Measurements from ENCODE around the gene IFI27. TPM values are rescaled to one million over a fixed set of nuclear protein-coding genes. Genes with fewer than 3 reads are reported as not detected.

IFI27 gene
- total and polyA plus RNA-seq, 2 of the 8 experiments (the other 6 are each of a cell fraction or from before 2014, with no cell fraction given) = 0.76 to 2.2 TPM

DNA sequence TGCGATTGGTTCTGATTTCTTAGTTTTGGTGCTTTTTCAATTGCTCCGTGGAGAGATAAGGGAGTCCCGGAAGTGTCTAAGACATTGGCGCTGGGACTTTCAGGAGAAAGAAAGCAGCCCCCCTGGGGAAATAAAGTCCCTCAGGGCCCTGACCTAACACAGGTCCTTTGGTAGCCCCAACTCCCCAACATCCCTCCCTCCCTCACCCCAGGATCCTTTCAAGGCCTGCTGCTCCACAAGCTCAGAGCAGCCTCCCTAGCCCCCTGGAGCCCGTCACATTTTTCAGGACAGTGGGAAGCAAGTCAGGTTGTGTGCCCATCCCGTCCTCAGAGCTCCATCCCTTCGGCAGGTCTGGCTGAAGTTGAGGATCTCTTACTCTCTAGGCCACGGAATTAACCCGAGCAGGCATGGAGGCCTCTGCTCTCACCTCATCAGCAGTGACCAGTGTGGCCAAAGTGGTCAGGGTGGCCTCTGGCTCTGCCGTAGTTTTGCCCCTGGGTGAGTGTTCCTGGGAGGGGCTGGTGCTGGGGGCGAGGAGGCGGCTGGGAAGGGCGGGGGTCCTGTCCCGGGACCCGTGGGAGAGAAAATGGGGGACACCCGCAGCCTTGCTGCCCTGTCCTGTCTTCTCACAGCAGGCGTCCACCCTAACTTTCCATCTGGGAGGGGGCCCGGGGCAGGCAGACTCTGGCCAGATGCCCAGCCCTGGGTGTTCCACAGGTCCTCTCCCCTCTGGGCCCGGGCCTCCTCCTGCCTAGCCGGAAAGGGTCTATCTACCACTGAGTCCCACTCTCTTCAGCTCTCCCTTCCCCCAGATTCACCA is 950 bp downstream of the IFI27 start:
- Histone ChIP-seq H2BK12ac (ENCODE audit: low read depth, low read length) (no peak overlapping the region), H2BK5ac (ENCODE audit: low read depth, low read length) (no peak overlapping the region), H3K4ac (replicated peaks; ENCODE audit: insufficient read length, low read depth, low read length) (no peak overlapping the region), H4K8ac (ENCODE audit: extremely low read depth, insufficient read depth, low read length) (no peak overlapping the region), H2BK15ac (ENCODE audit: low read length) (no peak overlapping the region), H3K14ac (ENCODE audit: insufficient read length) (no peak overlapping the region), H4K91ac (replicated peaks; ENCODE audit: insufficient read length, low read length) (no peak overlapping the region), H2AK5ac (ENCODE audit: low read depth, low read length) (no peak overlapping the region), H3K79me2 (ENCODE audit: control insufficient read depth in 1 of 2, insufficient read depth in 2 of 2, low read length in 2 of 2) (no peaks in the 10 kb centered on the region), H3K4me3 (ENCODE audit: extremely low read depth in 1 of 4, insufficient read depth in 2 of 4, low read depth in 3 of 4, low read length in 4 of 4) (no peak overlapping the region), H2AFZ (ENCODE audit: low read length) (no peak overlapping the region), H3K4me1 (replicated peaks in 1 of 4; ENCODE audit: control insufficient read depth in 3 of 4, insufficient read depth in 4 of 4, low read length in 3 of 4) (peaks cover 0 to 5% (median under 1%) of the 10 kb centered on the region in 4 experiments; a peak in 2 of 7 replicates), H2BK120ac (replicated peaks; ENCODE audit: low read depth, low read length) (no peak overlapping the region), H3K36me3 (ENCODE audit: control insufficient read depth in 2 of 4, insufficient read depth in 4 of 4, low read length in 3 of 4) (no peaks in the 10 kb centered on the region), H3K23ac (ENCODE audit: insufficient read length) (no peak overlapping the region), H3K4me2 (ENCODE audit: insufficient read depth in 1 of 2, low read depth in 2 of 2, low read length in 2 of 2) (no peak overlapping the region), H3K23me2 (ENCODE audit: low read depth, low read length) (no peaks in the 10 kb centered on the region), H3K79me1 (ENCODE audit: low read depth, low read length) (no peaks in the 10 kb centered on the region), H3K18ac (ENCODE audit: extremely low read depth, low read length) (no peak overlapping the region), H4K5ac (ENCODE audit: insufficient read length, low read depth, low read length) (no peak overlapping the region), H3K27ac (ENCODE audit: low read depth, low read length) (no peak overlapping the region), H3K9me3 (ENCODE audit: insufficient read depth in 2 of 2, low read depth in 1 of 2, low read length in 1 of 2) (no peaks in the 10 kb centered on the region), H3K9ac (replicated peaks in 1 of 4; ENCODE audit: extremely low read depth in 1 of 4, low read depth in 3 of 4, low read length in 3 of 4) (no peak overlapping the region), H4K20me1 (replicated peaks in 1 of 2; ENCODE audit: control insufficient read depth in 1 of 2, insufficient read depth in 2 of 2, low read length in 2 of 2) (no peaks in the 10 kb centered on the region), H3K27me3 (replicated peaks in 1 of 4; ENCODE audit: control insufficient read depth in 3 of 4, extremely low read depth in 1 of 4, insufficient read depth in 3 of 4, low read length in 3 of 4) (no peaks in the 10 kb centered on the region), H2BK20ac (ENCODE audit: low read length) (no peak overlapping the region), H3K56ac (replicated peaks; ENCODE audit: insufficient read length, low read depth, low read length) (no peak overlapping the region)
- no peak for DNase-seq (ENCODE audit: low read depth in 1 of 2, low spot score in 2 of 2)
- POLR2A ChIA-PET (ENCODE audit: partially characterized antibody) = interaction anchor here (1.4 kb wide), 1 partner anchor 12 kb away, joined by 4 read pairs; no protein-coding TSS in a partner anchor
- 88% methylated on average over 19 of the region's 20 CpGs; no CpG with 5 or more reads in 1 of the 2 experiments for WGBS, 2 experiments (ENCODE audit: extremely low coverage in 1 of 2, insufficient coverage in 1 of 2, insufficient read length in 1 of 2, insufficient replicate concordance in 2 of 2, low coverage in 1 of 2, low lambda C conversion rate in 2 of 2, missing lambda C conversion rate in 1 of 2)
- FAIRE-seq = no peak
- CTCF ChIA-PET (ENCODE audit: partially characterized antibody) = interaction anchor here (0.7 to 2.4 kb wide), 6 partner anchors 11 to 69 kb away, joined by 3 to 15 read pairs (median 5); no protein-coding TSS in a partner anchor
- TF ChIP-seq SP1 (IDR thresholded peaks at IDR 0.05; ENCODE audit: low read depth, low read length) = no peak
- no peak for TF ChIP-seq CHD1 (IDR thresholded peaks at IDR 0.05; ENCODE audit: low read depth, low read length)
- TF ChIP-seq GABPA (IDR thresholded peaks at IDR 0.05; ENCODE audit: borderline replicate concordance, insufficient read depth, low read length) = no peak
- no peak for TF ChIP-seq NANOG (IDR thresholded peaks at IDR 0.05; ENCODE audit: insufficient read depth, low read depth, low read length, poor library complexity, severe bottlenecking)
- no peak for TF ChIP-seq CHD2 (IDR thresholded peaks at IDR 0.05; ENCODE audit: low read length)
- no peak for TF ChIP-seq SP4 (IDR thresholded peaks at IDR 0.05; ENCODE audit: low read length)
- no peak for TF ChIP-seq KDM1A (IDR thresholded peaks at IDR 0.05; ENCODE audit: borderline replicate concordance, low read length)
- TF ChIP-seq FOSL1 (IDR thresholded peaks at IDR 0.05; ENCODE audit: insufficient read depth, low read depth, low read length) = no peak
- no peak for TF ChIP-seq CTBP2 (IDR thresholded peaks at IDR 0.05; ENCODE audit: borderline replicate concordance, insufficient read depth, insufficient read length, low read length)
- no peak for TF ChIP-seq GTF2F1 (IDR thresholded peaks at IDR 0.05; ENCODE audit: borderline replicate concordance, low read depth, low read length)
- TF ChIP-seq SUZ12 (IDR thresholded peaks at IDR 0.05; ENCODE audit: low read length) = no peak
- TF ChIP-seq CREB1 (IDR thresholded peaks at IDR 0.05) = no peak
